Activated T-cell treated with anti-CD3 and anti-CD28 coated beads, Interleukin-2, amount 50 U/mL, for 48 hours (primary cell): ENCODE measurements around the gene SERPINB3.
"Not testable (repeated sequence)": the region's sequence is repeated elsewhere in the genome, so short reads cannot be mapped to it uniquely, and the experiment has no call there.

Experiments
- DNase-seq, 2 experiments: peaks; one replicate each; pipeline ENCODE4 v3.0.0-alpha.2; 2020

The SERPINB3 gene

DNA sequence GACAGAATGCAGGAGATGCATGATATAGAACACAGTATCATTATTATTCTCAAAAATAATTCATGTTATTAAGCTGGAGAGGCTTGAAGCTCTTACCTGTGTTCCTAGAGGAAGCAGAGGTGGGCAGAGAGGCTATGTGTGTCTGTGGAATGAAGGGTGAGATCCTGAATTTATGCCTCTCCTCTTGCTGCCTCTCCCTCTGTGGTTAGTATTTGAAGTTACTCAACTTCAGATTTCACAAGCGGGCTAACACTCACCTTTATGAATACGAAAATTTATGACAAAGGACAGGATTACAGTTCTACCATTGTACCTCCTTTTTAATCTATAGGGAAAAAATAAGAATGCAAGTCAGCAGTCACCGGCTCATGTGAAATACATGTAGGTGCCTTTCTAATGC is at the start of gene SERPINB3:
SERPINB3 (minus strand) TSS at position 144 of the 400 bp plus-strand sequence. CDS start 677 bp downstream, outside the sequence.
- not testable (repeated sequence) for DNase-seq

GRCh38 chr18:63708650-63709049 is 47.0 kb upstream of the SERPINB3 start:
- no peak for DNase-seq

DNA sequence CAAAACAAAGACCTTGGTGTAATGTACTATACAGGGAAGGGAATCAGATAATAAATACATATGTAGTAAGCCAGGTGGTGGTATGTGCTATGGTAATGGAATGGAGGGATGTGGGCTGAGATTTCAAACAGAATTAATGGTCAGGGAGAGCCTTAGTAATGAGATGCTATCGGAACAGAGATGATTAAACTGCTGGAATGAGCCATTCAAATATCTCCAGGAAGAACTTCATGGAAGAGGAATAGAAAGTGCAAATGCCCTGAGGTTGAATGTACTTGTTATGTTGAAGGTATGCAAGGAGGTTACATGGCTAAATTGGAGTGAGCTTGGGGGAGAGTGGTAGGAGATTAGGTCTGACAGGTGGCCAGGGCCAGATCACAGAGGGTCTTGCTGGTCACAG is 46.1 kb upstream of the SERPINB3 start:
- DNase-seq, result no peak

DNA sequence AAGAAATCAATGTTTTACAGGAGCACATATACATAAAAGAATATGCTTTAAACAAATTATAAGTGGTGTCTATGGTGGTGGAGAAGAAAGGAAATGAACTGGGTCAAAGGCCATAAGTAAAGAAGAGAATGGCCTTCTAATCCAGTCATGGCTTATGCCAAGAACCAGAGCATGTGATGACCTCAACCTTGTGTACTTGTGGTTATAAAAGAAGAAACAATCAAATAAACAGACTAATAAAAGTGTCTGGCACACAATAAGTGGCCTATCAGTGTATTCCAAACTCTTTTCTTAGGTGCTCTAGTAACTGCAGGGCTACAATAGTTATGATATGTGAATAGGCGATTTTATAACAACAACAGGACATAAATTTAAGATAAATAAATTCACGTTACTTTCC is 43.7 kb upstream of the SERPINB3 start:
- DNase-seq, result no peak

- DNase-seq, result no peak
These were observed 41.0 kb upstream of the SERPINB3 start, which contains the start of gene SERPINB11 for GRCh38 chr18:63702660-63703059. Gene SERPINB11 (plus strand): TSS chr18:63702960. CDS start chr18:63710194, 7,234 bp downstream.

- no peak for DNase-seq
These were observed 40.3 kb upstream of the SERPINB3 start for GRCh38 chr18:63701952-63702351.

DNA sequence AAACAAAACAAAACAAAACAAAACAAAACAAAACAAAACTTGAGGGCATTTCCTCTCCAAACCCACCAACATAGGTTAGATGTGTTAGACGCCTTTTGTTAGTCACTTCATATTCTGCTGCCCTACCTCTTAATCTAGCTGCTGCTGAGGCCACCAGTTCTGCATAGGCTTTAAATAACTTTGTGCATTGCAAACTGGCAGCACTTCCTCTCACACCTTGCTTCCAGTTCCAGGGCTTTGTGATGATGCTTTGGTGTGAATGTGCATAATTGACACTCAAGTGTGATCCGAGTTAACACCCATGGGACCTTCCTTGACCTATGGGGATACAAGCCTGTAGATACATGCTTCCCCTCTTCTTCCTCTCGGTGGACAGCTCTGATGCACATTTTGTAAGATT is 38.8 kb upstream of the SERPINB3 start:
- DNase-seq, result no peak

- no peak for DNase-seq
These were observed 35.5 kb upstream of the SERPINB3 start for GRCh38 chr18:63697097-63697660.

GRCh38 chr18:63689064-63689463 is 27.4 kb upstream of the SERPINB3 start:
- DNase-seq, result no peak

GRCh38 chr18:63686871-63687270 is 25.2 kb upstream of the SERPINB3 start:
- DNase-seq, result no peak

GRCh38 chr18:63684718-63685117 is 23.0 kb upstream of the SERPINB3 start:
- DNase-seq, result no peak

DNA sequence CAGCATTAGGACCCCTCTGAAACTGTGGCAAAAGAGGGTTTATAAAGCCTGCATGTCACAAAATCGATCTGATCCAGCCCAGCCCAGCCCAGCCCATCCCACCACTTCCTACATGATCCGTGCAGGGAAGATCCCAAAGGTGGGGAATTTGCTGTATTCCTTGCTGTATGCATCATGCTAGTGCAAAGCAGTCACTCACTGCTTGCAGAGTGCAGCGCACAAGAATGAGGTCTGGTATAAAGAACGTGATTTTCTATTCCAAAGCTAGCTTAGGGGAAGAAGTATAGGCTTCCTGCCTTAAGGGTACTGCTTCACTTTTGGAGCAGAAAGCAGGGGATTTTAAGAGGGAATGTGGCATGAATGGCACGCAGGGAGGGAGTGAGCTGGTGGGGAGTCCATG is 22.2 kb upstream of the SERPINB3 start:
- no peak for DNase-seq

GRCh38 chr18:63683152-63683551 is 21.5 kb upstream of the SERPINB3 start:
- no peak for DNase-seq

DNA sequence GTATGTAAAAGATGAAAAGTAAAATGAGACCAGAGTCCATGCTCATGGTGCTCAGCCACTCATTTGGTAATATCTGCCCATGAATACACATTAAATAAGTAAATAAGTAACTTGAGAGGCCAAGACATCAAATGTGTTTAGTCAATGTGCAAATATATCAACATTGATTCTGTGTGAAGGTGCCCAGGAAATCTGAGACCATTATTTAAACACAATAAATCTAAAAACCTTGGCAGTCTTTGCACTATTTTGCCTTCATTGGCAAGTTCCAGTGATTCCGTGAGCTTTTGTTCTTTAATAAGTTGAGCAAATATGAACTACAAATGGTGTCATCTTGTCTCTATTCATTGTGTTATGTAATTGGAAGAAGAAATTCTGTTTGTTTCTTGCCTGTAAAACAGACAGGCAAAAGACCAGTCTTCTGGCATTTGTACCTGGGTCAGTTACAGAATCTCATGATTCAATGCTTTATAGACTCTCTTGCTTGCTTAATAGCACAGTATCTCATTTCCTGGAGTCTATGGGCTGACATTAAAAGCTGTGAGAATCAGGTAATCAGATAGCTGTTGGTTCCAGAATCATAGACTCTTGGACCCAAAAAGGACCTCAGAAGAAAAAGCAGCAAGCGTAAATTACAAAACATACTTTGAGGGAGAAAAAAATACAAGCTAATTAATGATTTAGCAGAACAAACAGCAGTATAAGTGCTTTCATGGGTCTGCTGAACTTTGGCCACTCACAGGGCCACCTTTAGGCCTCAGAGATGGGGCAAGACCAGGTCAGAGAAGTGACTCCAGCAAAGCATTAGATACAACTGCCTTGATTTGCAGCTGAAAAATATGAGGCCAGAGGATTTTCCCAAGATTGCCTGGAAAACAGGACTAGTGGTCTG is 20.0 kb upstream of the SERPINB3 start:
- no peak for DNase-seq

DNA sequence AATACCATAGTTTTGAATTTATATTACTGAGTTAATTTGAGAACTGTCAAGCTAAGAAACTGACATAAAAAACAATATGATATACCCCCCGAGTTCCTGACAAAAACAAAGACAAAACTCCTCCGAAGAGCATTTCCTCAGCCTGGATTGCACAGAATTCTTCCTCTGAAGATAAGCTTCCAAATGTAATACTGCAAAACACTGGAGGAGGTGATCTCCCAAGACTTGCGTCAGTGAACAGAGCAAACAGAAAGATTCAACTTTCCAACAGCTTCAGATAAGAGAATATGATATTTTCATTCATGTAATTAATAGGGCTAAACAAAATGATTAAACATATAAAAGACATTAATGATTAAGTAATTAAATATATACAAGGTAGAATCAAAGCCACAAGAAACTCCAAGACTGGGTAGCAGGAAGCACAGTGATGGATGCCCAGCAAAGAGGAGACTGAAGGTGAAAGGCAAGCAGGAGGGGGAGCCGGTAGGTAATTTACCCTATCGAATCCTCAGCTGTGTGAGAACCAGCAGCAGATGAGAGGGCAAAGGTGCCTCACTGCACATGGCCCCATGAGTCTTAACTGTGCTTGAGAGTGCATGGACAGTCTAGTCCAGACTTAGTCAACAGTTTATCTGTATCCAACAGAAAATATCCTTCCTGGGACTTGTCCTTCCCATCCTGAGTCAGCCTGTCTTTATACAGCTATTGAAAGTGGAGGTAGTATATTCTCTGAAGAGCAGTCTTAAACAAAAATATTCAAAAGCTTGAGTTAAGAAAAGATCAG is 18.3 kb upstream of the SERPINB3 start:
- no peak for DNase-seq

GRCh38 chr18:63677500-63678225 is 16.0 kb upstream of the SERPINB3 start:
- DNase-seq, result no peak

GRCh38 chr18:63676526-63677323 is 15.0 kb upstream of the SERPINB3 start:
- DNase-seq, result no peak

- DNase-seq, result no peak
These were observed 2.9 kb upstream of the SERPINB3 start for GRCh38 chr18:63664571-63664970.

GRCh38 chr18:63658920-63659319 is 2.8 kb downstream of the SERPINB3 start:
- DNase-seq, result not testable (repeated sequence)

GRCh38 chr18:63650271-63650670 is 11.4 kb downstream of the SERPINB3 start:
- DNase-seq, result not testable (repeated sequence)

- DNase-seq, result no peak
These were observed 13.5 kb downstream of the SERPINB3 start for GRCh38 chr18:63648241-63648640.

GRCh38 chr18:63646936-63647335 is 14.8 kb downstream of the SERPINB3 start:
- DNase-seq, result no peak
